Right atrium auricular region (tissue), 2 donors: Measurements from ENCODE around the gene RAB26. TPM values are rescaled to one million over a fixed set of nuclear protein-coding genes. Genes with fewer than 3 reads are reported as not detected.

Source experiments
- DNase-seq: peaks from one replicate; pipeline ENCODE4 v3.0.0-alpha.2; 2019; ENCODE audit warnings: low spot score
- H3K27ac ChIP-seq, 2 donors: fragments of 200-600 bp; sonication (generic); 1 replicate in 1 of 2; 2 replicates in 1 of 2; pipeline ENCODE4 v1.5.1; 2016 to 2019
- H3K27me3 ChIP-seq, 2 donors: fragments of 200-600 bp; sonication (generic); one replicate each; pipeline versions ENCODE4 v1.5.1 to v1.6.0; 2017 to 2019
- H3K36me3 ChIP-seq: fragments of 200-600 bp; sonication (generic); one replicate; pipeline ENCODE4 v1.5.1; 2016
- H3K4me1 ChIP-seq, 2 donors: fragments of 200-600 bp; sonication (generic); one replicate each; pipeline versions ENCODE4 v1.5.1 to v1.6.0; 2017 to 2019
- H3K4me3 ChIP-seq, 2 donors: fragments of 200-600 bp; sonication (generic); 1 replicate in 1 of 2; 2 replicates in 1 of 2; pipeline ENCODE4 v1.5.1; 2017 to 2019; ENCODE audit warnings: mild to moderate bottlenecking in 1 of 2, moderate library complexity in 1 of 2
- H3K9me3 ChIP-seq, 2 donors: fragments of 200-600 bp; sonication (generic); one replicate each; pipeline ENCODE4 v1.5.1; 2019
- total RNA-seq, 2 donors: library from RNA; depleted of rRNA; stranded (reverse); fragments of >200 nt; gene quantifications; one replicate each; pipeline ENCODE4 v1.1.0, GENCODE V29; 2016
- TF ChIP-seq, protein P1 (sequence below), 2 donors: fragments of 200-600 bp; sonication (generic); IDR thresholded peaks; one replicate each; pipeline ENCODE4 v1.5.1; 2019; ENCODE audit warnings: antibody characterized with exemption in 2 of 2

RAB26 gene
- total RNA-seq, 2 donors from 2014 or later, result 0.31 to 1.4 TPM

- TF ChIP-seq, protein P1, sequence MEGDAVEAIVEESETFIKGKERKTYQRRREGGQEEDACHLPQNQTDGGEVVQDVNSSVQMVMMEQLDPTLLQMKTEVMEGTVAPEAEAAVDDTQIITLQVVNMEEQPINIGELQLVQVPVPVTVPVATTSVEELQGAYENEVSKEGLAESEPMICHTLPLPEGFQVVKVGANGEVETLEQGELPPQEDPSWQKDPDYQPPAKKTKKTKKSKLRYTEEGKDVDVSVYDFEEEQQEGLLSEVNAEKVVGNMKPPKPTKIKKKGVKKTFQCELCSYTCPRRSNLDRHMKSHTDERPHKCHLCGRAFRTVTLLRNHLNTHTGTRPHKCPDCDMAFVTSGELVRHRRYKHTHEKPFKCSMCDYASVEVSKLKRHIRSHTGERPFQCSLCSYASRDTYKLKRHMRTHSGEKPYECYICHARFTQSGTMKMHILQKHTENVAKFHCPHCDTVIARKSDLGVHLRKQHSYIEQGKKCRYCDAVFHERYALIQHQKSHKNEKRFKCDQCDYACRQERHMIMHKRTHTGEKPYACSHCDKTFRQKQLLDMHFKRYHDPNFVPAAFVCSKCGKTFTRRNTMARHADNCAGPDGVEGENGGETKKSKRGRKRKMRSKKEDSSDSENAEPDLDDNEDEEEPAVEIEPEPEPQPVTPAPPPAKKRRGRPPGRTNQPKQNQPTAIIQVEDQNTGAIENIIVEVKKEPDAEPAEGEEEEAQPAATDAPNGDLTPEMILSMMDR (IDR thresholded peaks at IDR 0.05), result no peak
- H3K27ac ChIP-seq, result no peak overlapping the region
- no peaks in the 10 kb centered on the region for H3K9me3 ChIP-seq
- H3K4me3 ChIP-seq, result peak overlapping the region; percentile 42 to 54
- peaks cover 0 to 6% of the 10 kb centered on the region in 2 donors for H3K27me3 ChIP-seq
- H3K36me3 ChIP-seq, result no peaks in the 10 kb centered on the region
- H3K4me1 ChIP-seq, result peaks cover 0 to 17% of the 10 kb centered on the region in 2 donors
- DNase-seq, result no peak
These were observed 47.1 kb downstream of the RAB26 start for GRCh38 chr16:2195322-2196161.

DNA sequence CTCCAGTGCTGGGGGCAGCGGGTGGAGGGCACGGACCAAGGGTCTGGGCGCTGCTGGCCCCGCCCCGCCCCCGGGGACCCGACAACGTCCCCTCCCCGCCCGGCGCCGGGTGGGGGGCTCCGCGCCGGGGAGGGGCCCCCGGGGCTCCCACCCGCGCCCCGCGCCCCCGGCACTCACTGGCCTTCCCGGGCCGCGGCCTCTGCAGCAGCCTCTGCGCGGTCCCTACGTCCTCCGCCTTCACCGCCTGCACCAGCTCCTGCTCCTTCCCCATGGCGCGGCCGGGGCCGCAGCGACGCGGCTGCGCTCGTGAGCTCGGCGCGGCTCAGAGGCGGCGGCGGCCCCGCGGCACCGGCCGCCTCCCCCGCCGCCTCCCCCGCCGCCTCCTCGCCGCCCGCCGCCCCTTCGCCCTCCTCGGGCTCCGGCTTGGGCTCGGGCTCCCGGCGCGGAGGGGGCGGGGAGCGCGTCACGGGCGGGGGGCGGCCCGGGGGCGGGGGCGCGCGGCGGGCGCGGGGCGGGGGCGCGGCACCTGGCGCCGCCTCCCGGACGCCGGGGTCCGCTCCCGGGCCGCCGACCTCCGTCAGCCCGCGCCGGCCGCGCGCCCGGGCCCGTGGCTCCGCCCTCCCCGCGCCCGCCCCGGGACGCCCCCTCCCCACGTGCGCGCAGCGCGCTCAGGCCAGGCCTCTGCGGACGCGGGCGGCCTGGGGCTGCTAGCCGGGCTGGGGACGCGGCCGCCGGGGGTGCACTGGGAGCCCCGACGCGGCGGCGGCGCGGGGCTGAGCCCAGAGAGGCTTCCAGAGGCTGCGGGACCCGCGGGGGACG lies 47.9 kb downstream of the RAB26 start, which contains the start of gene CASKIN1:
CASKIN1 (minus strand) TSS at position 444 of the 819 bp plus-strand sequence; CDS start at position 271, 173 bp downstream.
- peaks cover 0 to 6% of the 10 kb centered on the region in 2 donors for H3K27me3 ChIP-seq
- no peaks in the 10 kb centered on the region for H3K9me3 ChIP-seq
- DNase-seq, result no peak
- H3K36me3 ChIP-seq, result no peaks in the 10 kb centered on the region
- H3K4me3 ChIP-seq, result peak within 1 kb of the TSS; percentile 42 to 54
- TF ChIP-seq, protein P1 (IDR thresholded peaks at IDR 0.05), result no peak
- no peak within 1 kb of the TSS for H3K27ac ChIP-seq
- H3K4me1 ChIP-seq, result peaks cover 0 to 11% of the 10 kb centered on the region in 2 donors

DNA sequence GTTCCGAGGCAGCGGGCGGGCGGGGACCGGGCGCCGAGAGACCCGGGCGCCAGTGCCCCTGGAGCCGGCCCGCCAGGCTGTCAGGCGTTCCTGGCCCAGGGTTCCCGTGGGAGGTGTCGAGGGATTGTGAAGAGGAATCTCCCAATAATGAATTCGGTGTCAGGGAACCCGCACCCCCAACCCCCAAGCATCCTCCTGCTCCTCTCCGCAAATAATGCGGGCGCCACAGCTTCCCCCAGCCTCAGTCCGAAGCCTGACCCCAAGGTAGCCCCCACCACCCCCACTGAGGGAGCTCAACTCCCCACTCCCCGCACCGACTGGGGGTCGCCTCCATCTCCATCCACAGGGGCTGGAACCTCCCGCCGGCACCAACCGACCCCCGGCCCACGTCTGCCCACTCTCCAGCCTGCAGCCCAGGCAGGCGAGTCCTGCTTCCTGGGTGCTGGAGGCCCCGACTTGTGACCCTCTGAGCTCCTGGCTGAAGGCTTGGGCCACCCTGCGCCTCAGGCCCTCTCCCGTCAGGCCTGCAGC lies 48.6 kb downstream of the RAB26 start:
- H3K36me3 ChIP-seq, result no peaks in the 10 kb centered on the region
- no peak for DNase-seq
- H3K9me3 ChIP-seq, result no peaks in the 10 kb centered on the region
- peaks cover 0 to 6% of the 10 kb centered on the region in 2 donors for H3K27me3 ChIP-seq
- no peak overlapping the region for H3K27ac ChIP-seq
- TF ChIP-seq, protein P1 (IDR thresholded peaks at IDR 0.05), result no peak
- H3K4me1 ChIP-seq, result peaks cover 0 to 11% of the 10 kb centered on the region in 2 donors
- peak overlapping the region in 1 of 2 donors; percentile 42 for H3K4me3 ChIP-seq

- H3K9me3 ChIP-seq, result no peaks in the 10 kb centered on the region
- TF ChIP-seq, protein P1 (IDR thresholded peaks at IDR 0.05), result no peak
- no peak for DNase-seq
- H3K4me3 ChIP-seq, result no peak overlapping the region
- H3K27ac ChIP-seq, result no peak overlapping the region
- H3K27me3 ChIP-seq, result peaks cover 0 to 6% of the 10 kb centered on the region in 2 donors
- no peaks in the 10 kb centered on the region for H3K36me3 ChIP-seq
- peaks cover 0 to 11% of the 10 kb centered on the region in 2 donors for H3K4me1 ChIP-seq
These were observed 49.3 kb downstream of the RAB26 start for GRCh38 chr16:2197765-2198164.

DNA sequence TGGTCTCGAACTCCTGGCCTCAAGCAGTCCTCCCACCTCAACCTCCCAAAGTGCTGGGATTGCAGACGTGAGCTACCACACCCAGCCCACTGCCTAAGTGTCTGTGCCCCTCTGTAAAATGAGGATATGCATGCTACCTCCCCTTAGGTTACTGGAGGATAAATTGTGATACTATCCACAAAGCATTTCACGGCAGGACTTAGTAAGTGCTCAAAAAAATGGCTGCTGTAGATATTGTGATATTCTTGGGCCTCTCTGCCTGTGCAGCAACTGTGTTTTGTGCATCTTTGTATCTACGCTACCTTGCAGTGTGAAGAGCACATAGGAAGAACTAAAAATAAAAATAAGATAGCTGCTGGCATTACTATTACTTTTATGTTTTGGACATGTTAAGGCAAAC lies 49.9 kb downstream of the RAB26 start:
- DNase-seq, result no peak
- peaks cover 0 to 6% of the 10 kb centered on the region in 2 donors for H3K27me3 ChIP-seq
- peaks cover 0 to 11% of the 10 kb centered on the region in 2 donors for H3K4me1 ChIP-seq
- H3K27ac ChIP-seq, result no peak overlapping the region
- H3K4me3 ChIP-seq, result no peak overlapping the region
- no peaks in the 10 kb centered on the region for H3K9me3 ChIP-seq
- TF ChIP-seq, protein P1 (IDR thresholded peaks at IDR 0.05), result no peak
- no peaks in the 10 kb centered on the region for H3K36me3 ChIP-seq
